Measurements from ENCODE around the gene SREBF1.

The SREBF1 gene

GRCh38 chr17:17836818-17837379 is at the start of gene SREBF1:
SREBF1 (minus strand) TSS chr17:17836986; CDS start chr17:17836817, 169 bp downstream.
- no peak for FAIRE-seq

GRCh38 chr17:17886226-17886625 is 49.4 kb upstream of the SREBF1 start:
- FAIRE-seq: no peak

- no peak for FAIRE-seq
Measured at GRCh38 chr17:17884391-17885357, 47.9 kb upstream of the SREBF1 start.

- no peak for FAIRE-seq
Measured at GRCh38 chr17:17883801-17884200, 47.0 kb upstream of the SREBF1 start.

- no peak for FAIRE-seq
Measured at GRCh38 chr17:17882082-17882581, 45.3 kb upstream of the SREBF1 start.

- FAIRE-seq: no peak
Measured at GRCh38 chr17:17880577-17881196, 43.9 kb upstream of the SREBF1 start.

- FAIRE-seq: no peak
Measured at GRCh38 chr17:17877529-17878358, 41.0 kb upstream of the SREBF1 start.

- no peak for FAIRE-seq
Measured at GRCh38 chr17:17876959-17877528, 40.3 kb upstream of the SREBF1 start.

- FAIRE-seq: no peak
Measured at GRCh38 chr17:17874478-17874877, 37.7 kb upstream of the SREBF1 start.

- FAIRE-seq: no peak
Measured at GRCh38 chr17:17873450-17873991, 36.7 kb upstream of the SREBF1 start.

GRCh38 chr17:17872547-17873345 is 36.0 kb upstream of the SREBF1 start:
- no peak for FAIRE-seq

- no peak for FAIRE-seq
Measured at GRCh38 chr17:17871913-17872312, 35.1 kb upstream of the SREBF1 start.

- no peak for FAIRE-seq
Measured at GRCh38 chr17:17870247-17870646, 33.5 kb upstream of the SREBF1 start.

- FAIRE-seq: no peak
Measured at GRCh38 chr17:17868641-17869522, 32.1 kb upstream of the SREBF1 start.

- no peak for FAIRE-seq
Measured at GRCh38 chr17:17866897-17867296, 30.1 kb upstream of the SREBF1 start.

- no peak for FAIRE-seq
Measured at GRCh38 chr17:17866425-17866824, 29.6 kb upstream of the SREBF1 start.

GRCh38 chr17:17865035-17865434 is 28.2 kb upstream of the SREBF1 start:
- no peak for FAIRE-seq

- FAIRE-seq: no peak
Measured at GRCh38 chr17:17860766-17861107, 24.0 kb upstream of the SREBF1 start.

- no peak for FAIRE-seq
Measured at GRCh38 chr17:17859909-17860765, 23.4 kb upstream of the SREBF1 start.
